H54 (cell line): ENCODE measurements around the gene ZBTB18.

Source experiments
- DNase-seq: peaks from one replicate; pipeline ENCODE4 v3.0.0; 2011; ENCODE audit warnings: low spot score, mixed read lengths; ENCODE audit not compliant: insufficient read length
- FAIRE-seq: peaks from 3 replicates; lab custom pipeline; 2011; peaks lifted over from hg19 to GRCh38; lab: Jason Lieb, UNC
- POLR2A ChIP-seq: IDR thresholded peaks from 2 replicates; pipeline ENCODE4 v1.6.1; 2011; ENCODE audit warnings: low read depth, mild to moderate bottlenecking, low read length

Gene ZBTB18

DNA sequence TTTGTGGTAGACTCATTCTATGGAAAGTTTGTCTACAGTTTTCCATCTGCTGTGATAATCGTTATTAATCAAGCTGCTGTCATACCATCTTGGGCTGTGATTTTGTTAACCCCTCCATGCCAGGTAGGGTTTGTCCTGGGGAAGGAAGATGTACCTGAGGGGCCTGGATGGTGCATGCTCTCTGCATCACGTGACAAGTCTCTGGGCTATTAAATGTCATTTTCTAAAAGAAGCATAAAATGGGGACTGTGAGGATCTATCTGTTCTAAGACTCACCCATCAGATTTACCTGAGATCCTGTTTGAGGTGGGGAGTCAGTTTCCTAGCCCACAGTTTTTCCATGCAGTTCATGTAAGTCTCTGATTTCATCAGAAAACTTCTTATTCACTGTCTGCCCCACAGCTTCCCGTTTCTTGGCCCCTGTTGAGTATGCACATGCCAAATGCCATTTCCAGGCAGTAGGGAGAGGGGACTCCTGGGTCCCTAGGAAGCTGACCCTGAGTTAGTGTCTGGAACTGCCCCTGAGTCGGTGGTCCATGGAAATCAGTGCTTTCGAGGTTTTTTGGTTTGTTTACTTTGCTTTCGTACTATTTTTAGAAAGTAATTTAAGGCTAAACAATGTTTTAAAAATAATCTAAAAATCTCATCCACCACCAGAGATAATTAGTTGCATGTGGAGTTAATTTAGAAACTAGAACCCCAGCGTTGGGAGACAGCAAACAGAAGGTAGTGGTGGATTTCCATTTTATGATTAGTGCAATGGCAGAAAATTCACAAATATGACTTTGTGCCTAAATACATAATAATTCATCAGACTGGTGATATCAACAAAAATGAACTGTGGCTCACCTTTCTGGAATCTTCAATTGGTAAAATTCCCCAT lies 46.7 kb downstream of the ZBTB18 start:
- no peak for DNase-seq
- no peak for TF ChIP-seq POLR2A
- no peak for FAIRE-seq

DNA sequence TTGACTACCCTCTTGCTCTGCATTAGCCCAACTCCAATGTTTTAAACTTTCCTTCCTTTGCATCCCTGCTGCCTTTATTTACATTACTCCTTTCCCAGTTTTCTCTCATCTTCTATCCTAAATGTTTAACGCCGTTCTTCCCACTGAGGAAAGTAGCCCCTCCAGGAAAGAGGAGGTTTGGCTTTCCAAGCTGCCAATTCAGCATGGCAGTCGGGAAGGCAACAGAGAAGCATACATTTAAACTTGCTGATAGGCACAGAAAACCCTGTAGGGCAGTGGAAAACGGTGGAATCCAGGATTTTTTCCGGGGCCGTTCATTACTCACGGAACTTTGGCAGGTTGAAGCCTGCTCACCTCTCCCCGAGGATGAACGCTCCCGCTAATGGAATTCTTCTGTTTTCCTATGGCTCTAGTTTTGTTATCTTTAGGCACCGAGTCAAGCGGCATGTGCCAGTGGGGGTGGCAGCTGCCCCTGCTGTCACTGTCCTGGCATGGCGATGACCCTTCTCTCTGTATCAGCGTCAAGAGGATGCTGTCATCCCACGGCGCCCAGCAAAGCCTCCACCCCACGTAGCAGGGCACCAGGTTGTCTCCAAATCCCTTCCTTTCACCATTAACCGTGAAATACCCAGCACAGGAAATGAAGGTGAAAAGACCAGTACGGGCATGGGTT lies 48.3 kb downstream of the ZBTB18 start:
- FAIRE-seq (no peak), DNase-seq (no peak)
- TF ChIP-seq POLR2A: no peak

DNA sequence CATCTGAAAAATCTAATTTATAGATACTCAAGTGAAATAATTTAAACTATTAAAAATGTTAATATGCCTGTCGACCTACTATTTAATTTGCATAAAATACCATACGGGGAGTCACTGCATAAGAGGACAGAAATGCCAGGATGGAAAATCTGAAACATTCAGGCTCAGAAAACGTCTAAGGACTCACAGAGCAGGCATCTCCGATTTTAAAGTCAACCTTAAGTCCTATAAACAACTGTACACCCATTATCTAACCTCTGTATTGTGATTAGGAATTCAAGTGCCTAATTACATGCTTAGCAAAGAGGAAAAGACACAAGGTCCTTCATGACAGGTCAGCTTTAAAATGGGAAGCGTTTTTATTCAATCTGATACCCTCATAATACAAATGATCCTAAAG lies 49.2 kb downstream of the ZBTB18 start:
- no peak for FAIRE-seq
- TF ChIP-seq POLR2A: no peak
- no peak for DNase-seq

DNA sequence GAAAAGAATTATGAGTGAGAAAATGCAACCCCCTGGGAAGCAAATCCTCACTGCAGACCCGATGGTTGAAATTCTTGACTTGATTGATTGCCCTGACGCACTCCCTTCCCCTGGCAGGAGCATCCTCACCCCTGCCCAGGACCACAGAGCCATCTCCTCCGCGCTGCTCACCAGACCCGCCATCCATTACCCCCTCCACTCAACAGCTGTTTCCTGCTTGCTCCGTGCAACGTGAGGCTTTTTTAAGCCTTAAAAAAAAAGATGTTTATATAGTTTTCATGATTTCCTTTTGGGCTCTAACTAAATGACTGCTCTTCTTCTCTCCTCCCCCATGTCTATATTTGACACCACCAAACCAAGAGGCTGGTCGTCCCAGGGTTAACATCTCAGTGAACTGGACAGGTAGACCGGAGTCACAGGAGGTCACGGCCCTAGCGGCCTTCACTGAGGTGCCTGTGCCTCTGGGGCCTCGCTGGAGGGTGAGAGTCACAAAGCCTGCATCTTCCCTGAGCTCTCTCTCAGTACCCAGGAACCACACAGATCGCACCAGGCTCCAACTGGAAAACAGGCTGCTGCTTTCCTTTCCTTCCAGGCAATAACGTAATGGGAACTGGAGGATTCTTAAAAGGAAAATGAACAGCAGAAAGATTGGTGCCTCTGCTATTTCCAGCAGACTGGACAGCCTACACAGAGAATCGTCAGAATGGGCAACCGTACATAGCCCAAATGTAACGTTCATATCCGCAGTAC lies 49.8 kb downstream of the ZBTB18 start:
- no peak for DNase-seq
- no peak for TF ChIP-seq POLR2A
- FAIRE-seq: no peak

DNA sequence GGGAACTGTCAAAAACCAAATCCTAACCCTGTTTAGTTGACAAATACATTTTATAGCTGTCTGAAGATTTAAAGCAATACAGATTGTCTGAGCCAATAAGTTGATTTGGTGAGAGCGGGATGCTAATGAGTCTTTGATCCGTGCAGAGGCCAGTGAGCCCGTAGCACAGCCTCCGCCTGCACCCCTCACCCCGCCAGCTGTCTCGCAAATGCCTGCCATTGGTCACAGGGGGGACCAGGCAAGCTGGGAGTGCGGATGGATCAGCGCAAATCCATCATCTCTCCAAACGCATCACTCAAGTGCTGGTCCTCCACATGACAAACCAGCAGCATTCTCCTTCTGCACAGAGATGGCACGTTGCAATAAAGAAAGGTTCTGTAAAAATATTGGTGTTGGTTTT lies 51.0 kb downstream of the ZBTB18 start:
- no peak for DNase-seq
- TF ChIP-seq POLR2A: no peak
- FAIRE-seq: no peak

DNA sequence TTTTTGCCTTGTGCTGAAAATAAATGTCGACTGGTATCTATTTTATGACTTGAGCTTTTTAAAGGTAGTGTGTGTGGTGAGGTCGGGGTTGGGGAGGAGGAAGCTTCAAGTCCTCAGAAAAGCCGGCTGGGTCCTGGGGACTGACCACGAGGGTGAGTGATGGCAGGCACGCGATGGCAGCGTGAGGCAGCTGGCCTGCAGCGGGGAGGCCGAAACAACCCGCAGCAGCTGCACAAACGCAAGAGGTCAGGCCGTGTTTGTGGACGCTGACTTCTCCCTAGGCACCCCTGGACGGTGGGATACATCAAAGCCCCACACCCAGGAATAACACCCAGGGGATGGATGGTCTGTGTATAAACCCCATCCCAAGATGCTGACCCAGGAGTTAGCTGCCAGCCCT lies 51.4 kb downstream of the ZBTB18 start:
- TF ChIP-seq POLR2A: no peak
- FAIRE-seq (no peak), DNase-seq (no peak)

DNA sequence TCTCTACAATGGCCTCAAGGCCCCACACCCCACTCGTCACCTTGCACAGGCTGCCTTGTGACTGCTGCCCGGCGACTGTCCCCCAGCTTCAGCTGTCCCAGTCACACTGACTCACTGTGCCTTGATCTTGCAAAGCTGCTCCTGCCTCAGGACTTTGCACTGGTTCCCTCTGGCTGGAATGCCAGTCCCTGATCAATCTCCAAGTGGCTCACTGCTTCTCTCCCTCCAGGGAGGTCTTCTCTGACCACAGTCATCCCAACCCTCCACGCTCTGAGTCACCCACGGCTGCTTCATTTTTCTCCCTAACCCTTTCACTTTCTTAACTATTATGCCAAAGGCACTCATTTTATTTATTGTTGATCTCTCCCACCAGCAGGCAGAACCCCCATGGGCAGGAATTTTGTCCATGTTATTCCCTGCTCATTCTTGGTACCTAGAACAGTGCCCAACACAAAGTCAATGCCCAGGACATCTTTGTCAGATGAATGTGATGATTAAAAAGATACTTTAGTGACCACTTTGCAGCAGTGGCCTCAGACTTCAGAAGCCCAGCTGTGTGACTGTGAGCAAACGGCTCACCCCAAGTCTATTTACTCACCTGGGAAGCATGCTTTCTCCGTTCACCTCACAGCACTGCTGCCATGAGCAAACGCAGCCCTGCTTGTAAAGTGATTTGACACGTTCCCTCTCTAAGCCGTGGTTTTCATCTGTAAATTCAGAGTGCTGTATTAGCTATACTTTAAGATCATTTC lies 53.4 kb downstream of the ZBTB18 start:
- no peak for TF ChIP-seq POLR2A
- FAIRE-seq (no peak), DNase-seq (peak; percentile 89)

DNA sequence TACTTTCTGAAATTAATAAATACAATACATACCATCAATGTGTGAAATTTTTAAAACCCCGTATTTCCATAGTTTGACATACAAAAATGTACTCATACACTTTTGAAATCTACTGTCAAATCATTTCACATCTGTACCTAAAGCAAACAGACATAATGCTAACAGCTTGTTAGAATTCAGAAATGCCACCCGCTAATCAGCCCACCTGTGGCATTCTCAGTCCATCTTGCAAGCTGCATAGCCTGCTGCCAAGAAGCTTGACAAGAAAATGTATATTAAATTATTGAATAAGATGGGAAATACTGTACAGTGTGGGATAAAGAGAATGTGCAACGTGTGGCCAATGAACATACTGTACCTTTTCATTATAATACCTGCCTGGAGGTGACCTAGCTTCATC lies 55.1 kb downstream of the ZBTB18 start:
- TF ChIP-seq POLR2A: no peak
- no peak for DNase-seq
- no peak for FAIRE-seq
